H9 (cell line): ENCODE results near the gene RBX1. TPM values are rescaled to one million over a fixed set of nuclear protein-coding genes. Genes with fewer than 3 reads are reported as not detected.
A peak's percentile ranks its signal among the peaks of the same experiment; 100 is the strongest.

Source experiments
- DNase-seq: peaks from one replicate; pipeline ENCODE4 v3.0.0-alpha.2; 2017
- H2AFZ ChIP-seq: one replicate; pipeline ENCODE4 v1.6.1; 2013; ENCODE audit warnings: mild to moderate bottlenecking, low read length, control low read depth, moderate library complexity
- H2AK5ac ChIP-seq: 2 replicates; pipeline ENCODE4 v1.6.1; 2013; ENCODE audit warnings: low read length, control low read depth, mixed read lengths; ENCODE audit not compliant: insufficient read length
- H2BK120ac ChIP-seq: one replicate; pipeline ENCODE4 v1.6.1; 2013; ENCODE audit warnings: low read depth, mild to moderate bottlenecking, low read length, control low read depth, inconsistent platforms; ENCODE audit not compliant: poor library complexity, severe bottlenecking
- H2BK12ac ChIP-seq: 2 replicates; pipeline ENCODE4 v1.6.1; 2013; ENCODE audit warnings: low read length, control low read depth, mixed read lengths, low read depth; ENCODE audit not compliant: insufficient read length
- H2BK15ac ChIP-seq: 2 replicates; pipeline ENCODE4 v1.6.1; 2013; ENCODE audit warnings: low read depth, low read length, control low read depth
- H2BK20ac ChIP-seq: one replicate; pipeline ENCODE4 v1.6.1; 2013; ENCODE audit warnings: low read depth, mild to moderate bottlenecking, low read length, control low read depth, inconsistent platforms; ENCODE audit not compliant: poor library complexity, severe bottlenecking
- H2BK5ac ChIP-seq: 2 replicates; pipeline ENCODE4 v1.6.1; 2013; ENCODE audit warnings: low read length, control low read depth, mixed read lengths; ENCODE audit not compliant: insufficient read length
- H3K14ac ChIP-seq: 2 replicates; pipeline ENCODE4 v1.6.1; 2013; ENCODE audit warnings: low read length, control low read depth; ENCODE audit not compliant: insufficient read depth
- H3K18ac ChIP-seq: 2 replicates; pipeline ENCODE4 v1.6.1; 2013; ENCODE audit warnings: low read depth, mild to moderate bottlenecking, mixed read lengths, low read length, control low read depth; ENCODE audit not compliant: insufficient read length
- H3K23ac ChIP-seq: 2 replicates; pipeline ENCODE4 v1.6.1; 2013; ENCODE audit warnings: low read length, control low read depth, mixed read lengths, low read depth; ENCODE audit not compliant: insufficient read length
- H3K23me2 ChIP-seq: 2 replicates; pipeline ENCODE4 v1.6.1; 2013; ENCODE audit warnings: low read depth, mild to moderate bottlenecking, mixed read lengths, low read length, control low read depth; ENCODE audit not compliant: insufficient read length, poor library complexity, severe bottlenecking
- H3K27ac ChIP-seq: 2 replicates; pipeline ENCODE4 v1.5.1; 2013; ENCODE audit warnings: low read length, control low read depth, mixed read lengths, low read depth; ENCODE audit not compliant: insufficient read length
- H3K27me3 ChIP-seq: 2 replicates; pipeline ENCODE4 v1.6.1; 2013; ENCODE audit warnings: low read length, control low read depth, inconsistent platforms; ENCODE audit not compliant: insufficient read depth
- H3K4ac ChIP-seq: 2 replicates; pipeline ENCODE4 v1.6.1; 2013; ENCODE audit warnings: low read depth, mild to moderate bottlenecking, control low read depth, inconsistent platforms, low read length, moderate library complexity
- H3K4me1 ChIP-seq: 2 replicates; pipeline ENCODE4 v1.6.1; 2013; ENCODE audit warnings: low read length, control low read depth, inconsistent platforms; ENCODE audit not compliant: insufficient read depth
- H3K4me2 ChIP-seq: 2 replicates; pipeline ENCODE4 v1.6.1; 2013; ENCODE audit warnings: low read length, control low read depth, mixed read lengths; ENCODE audit not compliant: insufficient read length, insufficient read depth
- H3K56ac ChIP-seq: 2 replicates; pipeline ENCODE4 v1.6.1; 2013; ENCODE audit warnings: low read depth, mild to moderate bottlenecking, mixed read lengths, low read length, control low read depth; ENCODE audit not compliant: insufficient read length
- H3K79me1 ChIP-seq: 2 replicates; pipeline ENCODE4 v1.6.1; 2013; ENCODE audit warnings: low read depth, mild to moderate bottlenecking, moderate library complexity, low read length, control low read depth, inconsistent platforms; ENCODE audit not compliant: insufficient read depth, poor library complexity, severe bottlenecking
- H3K79me2 ChIP-seq: 2 replicates; pipeline ENCODE4 v1.6.1; 2013; ENCODE audit warnings: low read length, control low read depth, inconsistent platforms; ENCODE audit not compliant: insufficient read depth
- H3K9ac ChIP-seq: 2 replicates; pipeline ENCODE4 v1.6.1; 2013; ENCODE audit warnings: low read length, control low read depth, mixed read lengths; ENCODE audit not compliant: insufficient read length; ENCODE audit errors: extremely low read depth
- H3K9me3 ChIP-seq: one replicate; pipeline ENCODE4 v1.6.1; 2013; ENCODE audit warnings: low read depth, low read length, inconsistent platforms; ENCODE audit not compliant: control insufficient read depth
- H3T11ph ChIP-seq: one replicate; pipeline ENCODE4 v1.6.1; 2013; ENCODE audit warnings: mild to moderate bottlenecking, low read length, control low read depth, inconsistent platforms
- H4K20me1 ChIP-seq: one replicate; pipeline ENCODE4 v1.6.1; 2013; ENCODE audit not compliant: control insufficient read depth, insufficient read length, insufficient read depth
- H4K5ac ChIP-seq: 2 replicates; pipeline ENCODE4 v1.6.1; 2013; ENCODE audit warnings: low read depth, mild to moderate bottlenecking, mixed read lengths, low read length, control low read depth; ENCODE audit not compliant: insufficient read length
- H4K8ac ChIP-seq: replicated peaks from 2 replicates; pipeline ENCODE4 v1.6.1; 2013; ENCODE audit warnings: low read length, control low read depth, mixed read lengths, low read depth; ENCODE audit not compliant: insufficient read length
- H4K91ac ChIP-seq: 2 replicates; pipeline ENCODE4 v1.6.1; 2013; ENCODE audit warnings: low read depth, mild to moderate bottlenecking, moderate library complexity, mixed read lengths, low read length, control low read depth; ENCODE audit not compliant: insufficient read length
- H3K27ac Mint-ChIP-seq, 3 experiments: 2 replicates in 2 of 3; 3 replicates in 1 of 3; pipeline ENCODE4 v1.8.0; 2020 to 2021; ENCODE audit warnings: mixed read lengths in 3 of 3, mild to moderate bottlenecking in 1 of 3, moderate library complexity in 1 of 3
- H3K27me3 Mint-ChIP-seq: 2 replicates; pipeline ENCODE4 v1.8.0; 2021; ENCODE audit warnings: low read depth, mild to moderate bottlenecking, moderate library complexity, mixed read lengths
- H3K36me3 Mint-ChIP-seq, 3 experiments: 2 replicates in 2 of 3; 3 replicates in 1 of 3; pipeline ENCODE4 v1.8.0; 2020 to 2021; ENCODE audit warnings: low read depth in 3 of 3, mixed read lengths in 3 of 3; ENCODE audit not compliant: insufficient read depth in 1 of 3
- H3K4me1 Mint-ChIP-seq, 2 experiments: 2 replicates each; pipeline ENCODE4 v1.8.0; 2020; ENCODE audit warnings: mixed read lengths in 2 of 2
- H3K4me3 Mint-ChIP-seq, 2 experiments: 2 replicates in 1 of 2; 3 replicates in 1 of 2; pipeline ENCODE4 v1.8.0; 2020 to 2021; ENCODE audit warnings: mild to moderate bottlenecking in 2 of 2, mixed read lengths in 2 of 2, moderate library complexity in 1 of 2
- H3K9me3 Mint-ChIP-seq, 2 experiments: 2 replicates in 1 of 2; 3 replicates in 1 of 2; pipeline ENCODE4 v1.8.0; 2020; ENCODE audit warnings: mild to moderate bottlenecking in 2 of 2, mixed read lengths in 2 of 2, moderate library complexity in 1 of 2
- CTCF ChIP-seq: fragments of 200-600 bp; sonication (generic); conservative IDR thresholded peaks from 3 replicates; pipeline ENCODE4 v1.8.0; 2021; ENCODE audit warnings: antibody characterized with exemption, mild to moderate bottlenecking
- WGBS: extraction: QIAGEN DNeasy Blood & Tissue Kit; methylation state at CpG from one replicate; pipeline ENCODE4 v1.1.7; 2013; ENCODE audit warnings: missing lambda C conversion rate, low lambda C conversion rate, mixed read lengths; ENCODE audit not compliant: insufficient read length; ENCODE audit errors: extremely low coverage; 5-methylcytosine and 5-hydroxymethylcytosine counted together
- total RNA-seq: library from RNA; stranded (reverse); gene quantifications from 2 replicates; pipeline ENCODE4 v1.2.1, GENCODE V29; 2021

RBX1 gene
- total RNA-seq, 1 experiment from 2014 or later, result 85.6 TPM

GRCh38 chr22:40951795-40952605, 822 bp downstream of the RBX1 start:
- no peak overlapping the region for H4K8ac ChIP-seq
- no peak overlapping the region for H3T11ph ChIP-seq
- peaks cover 12% of the 10 kb centered on the region for H3K23me2 ChIP-seq
- no peak overlapping the region for H3K56ac ChIP-seq
- no peak overlapping the region for H2BK12ac ChIP-seq
- H3K4me2 ChIP-seq, result peak overlapping the region; percentile 99
- H2AFZ ChIP-seq, result no peak overlapping the region
- 100% methylated on average over 1 of the region's 21 CpGs for WGBS
- no peak overlapping the region for H2BK20ac ChIP-seq
- no peak overlapping the region for H3K23ac ChIP-seq
- no peak for DNase-seq
- no peak overlapping the region for H2BK120ac ChIP-seq
- H3K4ac ChIP-seq, result no peak overlapping the region
- no peak overlapping the region for H2BK5ac ChIP-seq
- H3K9me3 Mint-ChIP-seq, result no peaks in the 10 kb centered on the region
- no peak overlapping the region for H3K27ac ChIP-seq
- H3K18ac ChIP-seq, result no peak overlapping the region
- no peak overlapping the region for H2BK15ac ChIP-seq
- peaks cover 15% of the 10 kb centered on the region; the same call in 1 of the 2 replicates for H3K79me2 ChIP-seq
- H2AK5ac ChIP-seq, result no peak overlapping the region
- no peaks in the 10 kb centered on the region for H3K9me3 ChIP-seq
- H4K5ac ChIP-seq, result no peak overlapping the region
- H3K9ac ChIP-seq, result peak overlapping the region; percentile 41
- peaks cover 11% of the 10 kb centered on the region for H3K79me1 ChIP-seq
- peaks cover 13 to 15% of the 10 kb centered on the region in 2 experiments for H3K4me1 Mint-ChIP-seq
- no peaks in the 10 kb centered on the region for H3K27me3 ChIP-seq
- H3K4me1 ChIP-seq, result no peaks in the 10 kb centered on the region
- H4K91ac ChIP-seq, result no peak overlapping the region
- H4K20me1 ChIP-seq, result no peaks in the 10 kb centered on the region
- peak overlapping the region; percentile 94 to 100 (median 98); a peak in 6 of 7 replicates for H3K27ac Mint-ChIP-seq
- H3K27me3 Mint-ChIP-seq, result peaks cover 2% of the 10 kb centered on the region; the same call in 1 of the 2 replicates
- no peak for TF ChIP-seq CTCF
- H3K36me3 Mint-ChIP-seq, result peaks cover 14 to 35% (median 32%) of the 10 kb centered on the region in 3 experiments; a peak in 6 of 7 replicates
- peak overlapping the region; percentile 99 for H3K4me3 Mint-ChIP-seq
- H3K14ac ChIP-seq, result no peak overlapping the region
